Lower leg skin (tissue), 4 donors: ENCODE data around the gene THSD7B. TPM values are rescaled to one million over a fixed set of nuclear protein-coding genes. Genes with fewer than 3 reads are reported as not detected.

Experiments used
- DNase-seq, 2 donors: peaks; one replicate each; pipeline ENCODE4 v3.0.0-alpha.2; 2019; ENCODE audit warnings: low spot score in 2 of 2
- H3K4me3 ChIP-seq: fragments of 200-600 bp; sonication (generic); 2 replicates; pipeline ENCODE4 v1.5.1; 2017; ENCODE audit warnings: mild to moderate bottlenecking, low read depth; ENCODE audit not compliant: poor library complexity, severe bottlenecking
- CTCF ChIP-seq, 3 donors: fragments of 450-650 bp; IDR thresholded peaks; one replicate each; pipeline ENCODE4 v1.5.1; 2016; ENCODE audit warnings: antibody characterized with exemption in 3 of 3, mild to moderate bottlenecking in 3 of 3, moderate library complexity in 2 of 3
- POLR2A ChIP-seq, 2 donors: fragments of 450-650 bp; IDR thresholded peaks; one replicate each; pipeline ENCODE4 v1.6.1; 2016 to 2017; ENCODE audit warnings: antibody characterized with exemption in 2 of 2, mild to moderate bottlenecking in 1 of 2, moderate library complexity in 1 of 2
- WGBS, 2 donors: methylation state at CpG; one replicate each; pipeline ENCODE4 v1.1.5; 2018; 5-methylcytosine and 5-hydroxymethylcytosine counted together
- intact Hi-C: fragments of 100-400 bp; cut with DNase I; formaldehyde crosslinking; loops from one replicate; pipeline ENCODE4 v1.15.0; 2023; ENCODE audit warnings: low total_unique reads
- total RNA-seq, 4 donors: library from RNA; depleted of rRNA; stranded (reverse); fragments of >200 nt; gene quantifications; one replicate each; pipeline ENCODE4 v1.1.0, GENCODE V29; 2016

THSD7B gene
- total RNA-seq, 4 donors from 2014 or later = not detected

GRCh38 chr2:137193401-137193800 lies 428.1 kb downstream of the THSD7B start:
- TF ChIP-seq POLR2A (IDR thresholded peaks at IDR 0.05) (no peak), CTCF (IDR thresholded peaks at IDR 0.05) (no peak)
- H3K4me3 ChIP-seq = no peak overlapping the region
- WGBS, 2 donors = 76 to 89% methylated on average over 3 of the region's 3 CpGs
- intact Hi-C loops = no loop called here
- DNase-seq = no peak

- no peak overlapping the region for H3K4me3 ChIP-seq
- intact Hi-C loops = no loop called here
- TF ChIP-seq CTCF (IDR thresholded peaks at IDR 0.05) (no peak), POLR2A (IDR thresholded peaks at IDR 0.05) (no peak)
- no peak for DNase-seq
- WGBS, 2 donors = 50 to 52% methylated on average over 1 of the region's 1 CpG
Observed at GRCh38 chr2:137194111-137194510, 428.8 kb downstream of the THSD7B start.

GRCh38 chr2:137199751-137200150 lies 434.4 kb downstream of the THSD7B start:
- WGBS, 2 donors = 65 to 70% methylated on average over 1 of the region's 1 CpG
- intact Hi-C loops = no loop called here
- no peak for TF ChIP-seq CTCF (IDR thresholded peaks at IDR 0.05)
- no peak for TF ChIP-seq POLR2A (IDR thresholded peaks at IDR 0.05)
- H3K4me3 ChIP-seq = no peak overlapping the region
- no peak for DNase-seq

- TF ChIP-seq POLR2A (IDR thresholded peaks at IDR 0.05) = no peak
- TF ChIP-seq CTCF (IDR thresholded peaks at IDR 0.05) = no peak
- no peak for DNase-seq
- intact Hi-C loops = no loop called here
- 31 to 47% methylated on average over 4 of the region's 4 CpGs for WGBS, 2 donors
- H3K4me3 ChIP-seq = no peak overlapping the region
Observed at GRCh38 chr2:137202318-137202717, 437.0 kb downstream of the THSD7B start.

GRCh38 chr2:137205324-137205723 lies 440.0 kb downstream of the THSD7B start:
- no peak for DNase-seq
- intact Hi-C loops = no loop called here
- TF ChIP-seq POLR2A (IDR thresholded peaks at IDR 0.05) (no peak), CTCF (IDR thresholded peaks at IDR 0.05) (no peak)
- WGBS, 2 donors = 82 to 87% methylated on average over 3 of the region's 3 CpGs
- no peak overlapping the region for H3K4me3 ChIP-seq

GRCh38 chr2:137206069-137206468 lies 440.7 kb downstream of the THSD7B start:
- no peak for DNase-seq
- TF ChIP-seq POLR2A (IDR thresholded peaks at IDR 0.05) = no peak
- no peak for TF ChIP-seq CTCF (IDR thresholded peaks at IDR 0.05)
- WGBS, 2 donors = 76 to 80% methylated on average over 3 of the region's 3 CpGs
- intact Hi-C loops = no loop called here
- H3K4me3 ChIP-seq = no peak overlapping the region
